HEK293 (cell line): ENCODE measurements around the gene TMEM145.

Experiments
- BCL11B ChIP-seq: fragments of 450-650 bp; formaldehyde crosslinking; IDR thresholded peaks from 2 replicates; pipeline ENCODE4 v1.5.1; 2016; ENCODE audit warnings: low read depth, missing biosample characterization, missing genetic modification characterization
- RBAK ChIP-seq: fragments of 450-650 bp; formaldehyde crosslinking; IDR thresholded peaks from 2 replicates; pipeline ENCODE4 v1.5.1; 2016; ENCODE audit warnings: missing biosample characterization, missing genetic modification characterization
- SCRT2 ChIP-seq: fragments of 450-650 bp; formaldehyde crosslinking; IDR thresholded peaks from 2 replicates; pipeline ENCODE4 v1.5.1; 2016; ENCODE audit warnings: missing biosample characterization, missing genetic modification characterization
- SETDB1 ChIP-seq: IDR thresholded peaks from one replicate; pipeline ENCODE4 v1.6.1; 2017; ENCODE audit warnings: mild to moderate bottlenecking, low read length, moderate library complexity, mixed read lengths; ENCODE audit not compliant: insufficient read length
- ZBTB17 ChIP-seq: fragments of 450-650 bp; formaldehyde crosslinking; IDR thresholded peaks from 2 replicates; pipeline ENCODE4 v1.5.1; 2016; ENCODE audit warnings: missing biosample characterization, missing genetic modification characterization
- ZFP37 ChIP-seq: fragments of 450-650 bp; formaldehyde crosslinking; IDR thresholded peaks from 2 replicates; pipeline ENCODE4 v1.5.1; 2016; ENCODE audit warnings: missing biosample characterization, missing genetic modification characterization
- ZNF10 ChIP-seq: fragments of 450-650 bp; formaldehyde crosslinking; IDR thresholded peaks from 2 replicates; pipeline ENCODE4 v1.5.1; 2017; ENCODE audit warnings: missing biosample characterization, missing genetic modification characterization
- ZNF114 ChIP-seq: fragments of 450-650 bp; formaldehyde crosslinking; IDR thresholded peaks from 2 replicates; pipeline ENCODE4 v1.5.0; 2017; ENCODE audit warnings: missing biosample characterization, missing genetic modification characterization
- ZNF132 ChIP-seq: fragments of 450-650 bp; formaldehyde crosslinking; IDR thresholded peaks from 2 replicates; pipeline ENCODE4 v1.5.1; 2017; ENCODE audit warnings: missing biosample characterization, missing genetic modification characterization, borderline replicate concordance
- ZNF214 ChIP-seq: fragments of 450-650 bp; formaldehyde crosslinking; IDR thresholded peaks from 2 replicates; pipeline ENCODE4 v1.5.1; 2017; ENCODE audit warnings: missing biosample characterization, mild to moderate bottlenecking, missing genetic modification characterization, borderline replicate concordance
- ZNF239 ChIP-seq: fragments of 450-650 bp; formaldehyde crosslinking; IDR thresholded peaks from 2 replicates; pipeline ENCODE4 v1.5.1; 2016; ENCODE audit warnings: missing biosample characterization, missing genetic modification characterization
- ZNF266 ChIP-seq: fragments of 450-650 bp; formaldehyde crosslinking; IDR thresholded peaks from 2 replicates; pipeline ENCODE4 v1.5.1; 2016; ENCODE audit warnings: missing biosample characterization, missing genetic modification characterization, low read depth
- ZNF350 ChIP-seq: fragments of 450-650 bp; formaldehyde crosslinking; IDR thresholded peaks from 2 replicates; pipeline ENCODE4 v1.5.0; 2017; ENCODE audit warnings: missing biosample characterization, mild to moderate bottlenecking, missing genetic modification characterization
- ZNF37A ChIP-seq: fragments of 450-650 bp; IDR thresholded peaks from 2 replicates; pipeline ENCODE4 v1.5.1; 2018; ENCODE audit warnings: missing biosample characterization, missing genetic modification characterization
- ZNF391 ChIP-seq: fragments of 450-650 bp; formaldehyde crosslinking; IDR thresholded peaks from 2 replicates; pipeline ENCODE4 v1.5.1; 2016; ENCODE audit warnings: low read depth, missing biosample characterization, missing genetic modification characterization, borderline replicate concordance
- ZNF416 ChIP-seq: fragments of 450-650 bp; formaldehyde crosslinking; IDR thresholded peaks from 2 replicates; pipeline ENCODE4 v1.5.1; 2016; ENCODE audit warnings: missing biosample characterization, missing genetic modification characterization
- ZNF426 ChIP-seq: fragments of 450-650 bp; formaldehyde crosslinking; IDR thresholded peaks from 2 replicates; pipeline ENCODE4 v1.5.1; 2017; ENCODE audit warnings: missing biosample characterization, missing genetic modification characterization, mild to moderate bottlenecking, inconsistent platforms, moderate library complexity
- ZNF510 ChIP-seq: fragments of 450-650 bp; formaldehyde crosslinking; IDR thresholded peaks from 2 replicates; pipeline ENCODE4 v1.5.1; 2018; ENCODE audit warnings: mild to moderate bottlenecking, missing genetic modification characterization, missing biosample characterization; ENCODE audit not compliant: insufficient replicate concordance
- ZNF561 ChIP-seq: fragments of 450-650 bp; IDR thresholded peaks from 2 replicates; pipeline ENCODE4 v1.5.1; 2018; ENCODE audit warnings: missing biosample characterization, missing genetic modification characterization, borderline replicate concordance
- ZNF610 ChIP-seq: fragments of 450-650 bp; formaldehyde crosslinking; IDR thresholded peaks from 2 replicates; pipeline ENCODE4 v1.5.1; 2016; ENCODE audit warnings: missing biosample characterization, missing genetic modification characterization, borderline replicate concordance
- ZNF621 ChIP-seq: fragments of 450-650 bp; formaldehyde crosslinking; IDR thresholded peaks from 2 replicates; pipeline ENCODE4 v1.5.1; 2017; ENCODE audit warnings: missing biosample characterization, missing genetic modification characterization
- ZNF792 ChIP-seq: fragments of 450-650 bp; formaldehyde crosslinking; IDR thresholded peaks from 2 replicates; pipeline ENCODE4 v1.5.1; 2016; ENCODE audit warnings: missing biosample characterization, missing genetic modification characterization
- TF ChIP-seq, protein P1 (sequence below): fragments of 450-650 bp; formaldehyde crosslinking; IDR thresholded peaks from 2 replicates; pipeline ENCODE4 v1.5.1; 2016; ENCODE audit warnings: missing biosample characterization, missing genetic modification characterization
- TF ChIP-seq, protein P2 (sequence below): sonication (generic); formaldehyde crosslinking; IDR thresholded peaks from 2 replicates; pipeline ENCODE4 v1.8.1; 2022; ENCODE audit warnings: mild to moderate bottlenecking, moderate library complexity, missing genetic modification reagents
- TF ChIP-seq, protein P3 (sequence below): fragments of 450-650 bp; formaldehyde crosslinking; IDR thresholded peaks from 2 replicates; pipeline ENCODE4 v1.5.1; 2016; ENCODE audit warnings: missing biosample characterization, missing genetic modification characterization
- TF ChIP-seq, protein P4 (sequence below): fragments of 450-650 bp; formaldehyde crosslinking; IDR thresholded peaks from 2 replicates; pipeline ENCODE4 v1.5.1; 2016; ENCODE audit warnings: missing biosample characterization, missing genetic modification characterization, borderline replicate concordance
- TF ChIP-seq, protein P5 (sequence below): fragments of 450-650 bp; IDR thresholded peaks from 2 replicates; pipeline ENCODE4 v1.5.1; 2018; ENCODE audit warnings: missing biosample characterization, missing genetic modification characterization

Gene TMEM145

DNA sequence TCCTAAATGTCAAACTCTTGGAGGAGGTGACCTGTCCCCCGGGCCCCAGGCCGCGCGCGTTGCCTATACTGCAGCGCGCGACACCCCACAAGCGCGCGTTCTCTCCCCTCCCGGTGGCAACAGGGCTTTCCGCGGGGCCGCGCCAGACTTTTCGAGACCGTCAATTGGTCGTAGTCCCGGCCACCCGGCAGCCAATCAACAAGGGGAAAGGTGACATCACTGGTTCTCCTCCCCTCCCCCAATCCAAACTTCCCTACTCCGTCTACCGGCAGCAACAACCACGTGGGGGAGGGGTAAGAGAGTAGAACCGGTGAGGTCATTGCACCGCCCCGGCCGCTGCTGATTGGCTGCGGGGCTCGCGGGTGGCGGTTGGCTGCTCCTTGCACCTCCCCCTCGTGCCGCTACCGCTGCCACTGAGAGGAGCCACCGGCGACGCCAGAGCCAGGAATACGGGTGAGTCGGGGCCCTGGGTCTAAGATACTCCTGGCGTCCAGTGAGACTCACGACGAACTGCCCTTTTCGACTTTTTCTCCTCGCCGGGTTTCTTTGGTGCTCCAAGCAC lies 44.9 kb upstream of the TMEM145 start (continued):
- TF ChIP-seq, protein P1, sequence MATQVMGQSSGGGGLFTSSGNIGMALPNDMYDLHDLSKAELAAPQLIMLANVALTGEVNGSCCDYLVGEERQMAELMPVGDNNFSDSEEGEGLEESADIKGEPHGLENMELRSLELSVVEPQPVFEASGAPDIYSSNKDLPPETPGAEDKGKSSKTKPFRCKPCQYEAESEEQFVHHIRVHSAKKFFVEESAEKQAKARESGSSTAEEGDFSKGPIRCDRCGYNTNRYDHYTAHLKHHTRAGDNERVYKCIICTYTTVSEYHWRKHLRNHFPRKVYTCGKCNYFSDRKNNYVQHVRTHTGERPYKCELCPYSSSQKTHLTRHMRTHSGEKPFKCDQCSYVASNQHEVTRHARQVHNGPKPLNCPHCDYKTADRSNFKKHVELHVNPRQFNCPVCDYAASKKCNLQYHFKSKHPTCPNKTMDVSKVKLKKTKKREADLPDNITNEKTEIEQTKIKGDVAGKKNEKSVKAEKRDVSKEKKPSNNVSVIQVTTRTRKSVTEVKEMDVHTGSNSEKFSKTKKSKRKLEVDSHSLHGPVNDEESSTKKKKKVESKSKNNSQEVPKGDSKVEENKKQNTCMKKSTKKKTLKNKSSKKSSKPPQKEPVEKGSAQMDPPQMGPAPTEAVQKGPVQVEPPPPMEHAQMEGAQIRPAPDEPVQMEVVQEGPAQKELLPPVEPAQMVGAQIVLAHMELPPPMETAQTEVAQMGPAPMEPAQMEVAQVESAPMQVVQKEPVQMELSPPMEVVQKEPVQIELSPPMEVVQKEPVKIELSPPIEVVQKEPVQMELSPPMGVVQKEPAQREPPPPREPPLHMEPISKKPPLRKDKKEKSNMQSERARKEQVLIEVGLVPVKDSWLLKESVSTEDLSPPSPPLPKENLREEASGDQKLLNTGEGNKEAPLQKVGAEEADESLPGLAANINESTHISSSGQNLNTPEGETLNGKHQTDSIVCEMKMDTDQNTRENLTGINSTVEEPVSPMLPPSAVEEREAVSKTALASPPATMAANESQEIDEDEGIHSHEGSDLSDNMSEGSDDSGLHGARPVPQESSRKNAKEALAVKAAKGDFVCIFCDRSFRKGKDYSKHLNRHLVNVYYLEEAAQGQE, result no peak
- TF ChIP-seq, protein P2, sequence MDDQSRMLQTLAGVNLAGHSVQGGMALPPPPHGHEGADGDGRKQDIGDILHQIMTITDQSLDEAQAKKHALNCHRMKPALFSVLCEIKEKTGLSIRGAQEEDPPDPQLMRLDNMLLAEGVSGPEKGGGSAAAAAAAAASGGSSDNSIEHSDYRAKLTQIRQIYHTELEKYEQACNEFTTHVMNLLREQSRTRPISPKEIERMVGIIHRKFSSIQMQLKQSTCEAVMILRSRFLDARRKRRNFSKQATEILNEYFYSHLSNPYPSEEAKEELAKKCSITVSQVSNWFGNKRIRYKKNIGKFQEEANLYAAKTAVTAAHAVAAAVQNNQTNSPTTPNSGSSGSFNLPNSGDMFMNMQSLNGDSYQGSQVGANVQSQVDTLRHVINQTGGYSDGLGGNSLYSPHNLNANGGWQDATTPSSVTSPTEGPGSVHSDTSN (CRISPR knock-in tag), result no peak
- TF ChIP-seq ZNF610 (tag by site-specific recombination) (peak; percentile 72; the same call in 1 of the 2 replicates), ZNF10 (no peak), ZNF561 (tag by site-specific recombination) (no peak), ZNF792 (tag by site-specific recombination) (no peak), ZNF132 (tag by site-specific recombination) (no peak), ZFP37 (tag by site-specific recombination) (0 out of 2 replicates have a peak, but pooled peaks have one; percentile 45), ZNF426 (tag by site-specific recombination) (no peak), ZNF391 (tag by site-specific recombination) (peak; percentile 70; the same call in 1 of the 2 replicates), ZNF266 (tag by site-specific recombination) (no peak), RBAK (tag by site-specific recombination) (no peak), ZNF510 (tag by site-specific recombination) (no peak), ZNF37A (no peak), ZBTB17 (tag by site-specific recombination) (peak; percentile 89), ZNF416 (tag by site-specific recombination) (no peak), BCL11B (0 out of 2 replicates have a peak, but pooled peaks have one; percentile 53), ZNF621 (tag by site-specific recombination) (no peak), ZNF214 (no peak), ZNF350 (tag by site-specific recombination) (no peak), ZNF239 (tag by site-specific recombination) (no peak), SCRT2 (tag by site-specific recombination) (peak; percentile 99), ZNF114 (tag by site-specific recombination) (no peak), SETDB1 (no peak)
- TF ChIP-seq, protein P3, sequence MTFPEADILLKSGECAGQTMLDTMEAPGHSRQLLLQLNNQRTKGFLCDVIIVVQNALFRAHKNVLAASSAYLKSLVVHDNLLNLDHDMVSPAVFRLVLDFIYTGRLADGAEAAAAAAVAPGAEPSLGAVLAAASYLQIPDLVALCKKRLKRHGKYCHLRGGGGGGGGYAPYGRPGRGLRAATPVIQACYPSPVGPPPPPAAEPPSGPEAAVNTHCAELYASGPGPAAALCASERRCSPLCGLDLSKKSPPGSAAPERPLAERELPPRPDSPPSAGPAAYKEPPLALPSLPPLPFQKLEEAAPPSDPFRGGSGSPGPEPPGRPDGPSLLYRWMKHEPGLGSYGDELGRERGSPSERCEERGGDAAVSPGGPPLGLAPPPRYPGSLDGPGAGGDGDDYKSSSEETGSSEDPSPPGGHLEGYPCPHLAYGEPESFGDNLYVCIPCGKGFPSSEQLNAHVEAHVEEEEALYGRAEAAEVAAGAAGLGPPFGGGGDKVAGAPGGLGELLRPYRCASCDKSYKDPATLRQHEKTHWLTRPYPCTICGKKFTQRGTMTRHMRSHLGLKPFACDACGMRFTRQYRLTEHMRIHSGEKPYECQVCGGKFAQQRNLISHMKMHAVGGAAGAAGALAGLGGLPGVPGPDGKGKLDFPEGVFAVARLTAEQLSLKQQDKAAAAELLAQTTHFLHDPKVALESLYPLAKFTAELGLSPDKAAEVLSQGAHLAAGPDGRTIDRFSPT (tag by site-specific recombination), result no peak
- TF ChIP-seq, protein P4, sequence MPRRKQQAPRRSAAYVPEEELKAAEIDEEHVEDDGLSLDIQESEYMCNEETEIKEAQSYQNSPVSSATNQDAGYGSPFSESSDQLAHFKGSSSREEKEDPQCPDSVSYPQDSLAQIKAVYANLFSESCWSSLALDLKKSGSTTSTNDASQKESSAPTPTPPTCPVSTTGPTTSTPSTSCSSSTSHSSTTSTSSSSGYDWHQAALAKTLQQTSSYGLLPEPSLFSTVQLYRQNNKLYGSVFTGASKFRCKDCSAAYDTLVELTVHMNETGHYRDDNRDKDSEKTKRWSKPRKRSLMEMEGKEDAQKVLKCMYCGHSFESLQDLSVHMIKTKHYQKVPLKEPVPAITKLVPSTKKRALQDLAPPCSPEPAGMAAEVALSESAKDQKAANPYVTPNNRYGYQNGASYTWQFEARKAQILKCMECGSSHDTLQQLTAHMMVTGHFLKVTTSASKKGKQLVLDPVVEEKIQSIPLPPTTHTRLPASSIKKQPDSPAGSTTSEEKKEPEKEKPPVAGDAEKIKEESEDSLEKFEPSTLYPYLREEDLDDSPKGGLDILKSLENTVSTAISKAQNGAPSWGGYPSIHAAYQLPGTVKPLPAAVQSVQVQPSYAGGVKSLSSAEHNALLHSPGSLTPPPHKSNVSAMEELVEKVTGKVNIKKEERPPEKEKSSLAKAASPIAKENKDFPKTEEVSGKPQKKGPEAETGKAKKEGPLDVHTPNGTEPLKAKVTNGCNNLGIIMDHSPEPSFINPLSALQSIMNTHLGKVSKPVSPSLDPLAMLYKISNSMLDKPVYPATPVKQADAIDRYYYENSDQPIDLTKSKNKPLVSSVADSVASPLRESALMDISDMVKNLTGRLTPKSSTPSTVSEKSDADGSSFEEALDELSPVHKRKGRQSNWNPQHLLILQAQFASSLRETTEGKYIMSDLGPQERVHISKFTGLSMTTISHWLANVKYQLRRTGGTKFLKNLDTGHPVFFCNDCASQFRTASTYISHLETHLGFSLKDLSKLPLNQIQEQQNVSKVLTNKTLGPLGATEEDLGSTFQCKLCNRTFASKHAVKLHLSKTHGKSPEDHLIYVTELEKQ, result peak; percentile 77; the same call in 1 of the 2 replicates
- TF ChIP-seq, protein P5, sequence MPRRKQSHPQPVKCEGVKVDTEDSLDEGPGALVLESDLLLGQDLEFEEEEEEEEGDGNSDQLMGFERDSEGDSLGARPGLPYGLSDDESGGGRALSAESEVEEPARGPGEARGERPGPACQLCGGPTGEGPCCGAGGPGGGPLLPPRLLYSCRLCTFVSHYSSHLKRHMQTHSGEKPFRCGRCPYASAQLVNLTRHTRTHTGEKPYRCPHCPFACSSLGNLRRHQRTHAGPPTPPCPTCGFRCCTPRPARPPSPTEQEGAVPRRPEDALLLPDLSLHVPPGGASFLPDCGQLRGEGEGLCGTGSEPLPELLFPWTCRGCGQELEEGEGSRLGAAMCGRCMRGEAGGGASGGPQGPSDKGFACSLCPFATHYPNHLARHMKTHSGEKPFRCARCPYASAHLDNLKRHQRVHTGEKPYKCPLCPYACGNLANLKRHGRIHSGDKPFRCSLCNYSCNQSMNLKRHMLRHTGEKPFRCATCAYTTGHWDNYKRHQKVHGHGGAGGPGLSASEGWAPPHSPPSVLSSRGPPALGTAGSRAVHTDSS (tag by site-specific recombination), result no peak
